Hippocampal formation (tissue), 2 donors: ENCODE results near the gene PBLD.
"Not testable (repeated sequence)": the region's sequence is repeated elsewhere in the genome, so short reads cannot be mapped to it uniquely, and the experiment has no call there.

Experiments
- DNase-seq, 2 donors: peaks; one replicate each; lab custom pipeline; 2025; lab: John Stamatoyannopoulos, UW

The PBLD gene

GRCh38 chr10:68330852-68331454 lies 1.8 kb downstream of the PBLD start:
- DNase-seq = peak in 1 of 2 donors; percentile 56

GRCh38 chr10:68329506-68329861 lies 3.2 kb downstream of the PBLD start:
- no peak for DNase-seq

GRCh38 chr10:68327889-68328786 lies 4.6 kb downstream of the PBLD start:
- DNase-seq = peak; percentile 16 to 94

GRCh38 chr10:68324396-68324795 lies 8.3 kb downstream of the PBLD start:
- not testable (repeated sequence) for DNase-seq

- DNase-seq = no peak
Measured at GRCh38 chr10:68318331-68319059, 14.2 kb downstream of the PBLD start.

GRCh38 chr10:68315582-68315981 lies 17.1 kb downstream of the PBLD start:
- no peak for DNase-seq

GRCh38 chr10:68314930-68315329 lies 17.8 kb downstream of the PBLD start:
- DNase-seq = not testable (repeated sequence)

- no peak for DNase-seq
Measured at GRCh38 chr10:68310531-68310930, 22.2 kb downstream of the PBLD start.

- no peak for DNase-seq
Measured at GRCh38 chr10:68305854-68306253, 26.9 kb downstream of the PBLD start.

- no peak for DNase-seq
Measured at GRCh38 chr10:68303849-68304412, 28.8 kb downstream of the PBLD start.

GRCh38 chr10:68302871-68303270 lies 29.9 kb downstream of the PBLD start:
- DNase-seq = no peak

GRCh38 chr10:68302503-68302823 lies 30.3 kb downstream of the PBLD start:
- DNase-seq = no peak

GRCh38 chr10:68301790-68302502 lies 30.8 kb downstream of the PBLD start:
- DNase-seq = peak in 1 of 2 donors; percentile 53

GRCh38 chr10:68301301-68301700 lies 31.4 kb downstream of the PBLD start:
- no peak for DNase-seq

GRCh38 chr10:68296843-68297663 lies 35.7 kb downstream of the PBLD start:
- no peak for DNase-seq

GRCh38 chr10:68290736-68291135 lies 42.0 kb downstream of the PBLD start:
- DNase-seq = no peak

- DNase-seq = no peak
Measured at GRCh38 chr10:68288717-68289116, 44.0 kb downstream of the PBLD start.

- DNase-seq = no peak
Measured at GRCh38 chr10:68284062-68285001, 48.4 kb downstream of the PBLD start.

- no peak for DNase-seq
Measured at GRCh38 chr10:68280758-68281157, 52.0 kb downstream of the PBLD start.
